ENCODE results near the gene CRYBA4.
"Not testable (repeated sequence)": the region's sequence is repeated elsewhere in the genome, so short reads cannot be mapped to it uniquely, and the experiment has no call there.

CRYBA4 gene

DNA sequence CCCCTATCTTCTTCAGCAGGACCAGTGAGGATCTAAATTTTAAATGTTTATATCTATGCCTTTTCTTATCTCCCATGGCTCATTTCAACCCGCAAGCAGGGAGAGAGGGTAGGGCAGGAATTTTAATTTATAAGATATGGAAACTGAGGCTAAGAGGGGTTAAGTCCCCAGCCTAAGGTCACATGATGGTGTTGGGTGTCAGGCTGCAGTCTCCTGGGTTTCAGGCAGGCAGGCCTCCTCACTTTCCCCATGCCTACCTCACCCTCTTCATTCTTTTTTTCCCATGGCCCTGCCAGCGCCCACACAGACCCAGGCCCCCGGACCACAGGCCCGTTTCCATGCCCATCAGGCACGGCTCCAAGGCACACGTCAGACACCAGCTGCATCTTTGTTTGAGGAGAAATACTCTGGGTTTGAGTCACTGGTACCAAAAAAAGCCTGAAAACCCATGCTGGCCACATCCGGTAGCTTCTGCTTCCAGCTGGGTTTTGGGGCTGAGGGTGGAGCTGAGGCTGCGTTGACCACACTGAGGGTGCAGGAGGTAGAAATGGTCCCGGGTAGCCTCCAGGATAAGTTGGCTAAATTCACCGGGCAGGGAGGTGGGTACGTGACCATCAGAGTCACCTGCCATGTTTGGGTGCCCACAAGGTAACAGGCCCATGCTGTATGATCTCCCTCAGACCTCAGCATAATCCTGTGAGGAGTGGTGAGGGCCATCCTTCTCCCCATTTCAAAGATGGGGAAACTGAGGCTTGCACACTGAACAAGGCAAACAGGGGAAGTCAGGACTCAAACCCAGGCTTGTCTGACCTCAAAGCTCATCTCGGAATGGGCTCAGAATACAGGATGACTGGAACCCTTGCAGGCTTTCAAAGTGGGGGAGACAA lies 11.4 kb upstream of the CRYBA4 start:
- ATAC-seq, result peak; percentile 78
- Mint-ChIP-seq H3K4me1 (peaks cover 32% of the 10 kb centered on the region), H3K27ac (peak overlapping the region; percentile 84), H3K27me3 (no peaks in the 10 kb centered on the region), H3K4me3 (peak overlapping the region; percentile 39), H3K36me3 (ENCODE audit: low read depth) (no peaks in the 10 kb centered on the region), H3K9me3 (no peaks in the 10 kb centered on the region)
- DNase-seq, result peak; percentile 61

DNA sequence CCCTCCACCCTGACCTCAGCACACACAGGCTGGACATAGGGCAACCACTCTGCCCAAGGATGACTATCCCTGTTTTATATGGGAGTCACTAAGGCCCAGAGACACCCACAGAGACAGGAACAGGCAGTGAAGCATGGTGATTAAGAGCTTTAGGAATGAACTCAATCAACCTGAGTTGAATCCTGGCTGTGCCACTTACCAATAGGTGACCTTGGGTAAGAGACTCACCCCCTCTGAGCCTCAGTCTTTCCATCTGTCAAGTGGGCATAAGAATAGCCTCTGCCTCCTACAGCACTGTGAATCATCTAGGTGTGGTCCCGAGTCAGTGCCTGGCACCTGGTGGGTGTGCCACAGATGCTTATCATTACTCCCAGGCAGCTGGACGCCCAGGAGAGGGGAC lies 10.8 kb upstream of the CRYBA4 start:
- DNase-seq, result no peak
- H3K27me3 Mint-ChIP-seq, result no peaks in the 10 kb centered on the region
- ATAC-seq, result peak; percentile 72
- H3K27ac Mint-ChIP-seq, result no peak overlapping the region
- peaks cover 32% of the 10 kb centered on the region for H3K4me1 Mint-ChIP-seq
- no peaks in the 10 kb centered on the region for H3K36me3 Mint-ChIP-seq (ENCODE audit: low read depth)
- no peak overlapping the region for H3K4me3 Mint-ChIP-seq
- H3K9me3 Mint-ChIP-seq, result no peaks in the 10 kb centered on the region

GRCh38 chr22:26612652-26613051 lies 9.1 kb upstream of the CRYBA4 start:
- peaks cover 31% of the 10 kb centered on the region for H3K4me1 Mint-ChIP-seq
- no peaks in the 10 kb centered on the region for H3K36me3 Mint-ChIP-seq (ENCODE audit: low read depth)

GRCh38 chr22:26613753-26614152 lies 8.0 kb upstream of the CRYBA4 start:
- DNase-seq; H3K27ac Mint-ChIP-seq; H3K27me3 Mint-ChIP-seq; H3K4me3 Mint-ChIP-seq; H3K9me3 Mint-ChIP-seq; H3K36me3 Mint-ChIP-seq (ENCODE audit: low read depth); ATAC-seq: not testable (repeated sequence)
- H3K4me1 Mint-ChIP-seq, result peaks cover 32% of the 10 kb centered on the region

More at GRCh38 chr22:26612652-26613051, 9.1 kb upstream of the CRYBA4 start:
- Mint-ChIP-seq H3K27me3 (no peaks in the 10 kb centered on the region), H3K4me3 (no peak overlapping the region), H3K27ac (no peak overlapping the region), H3K9me3 (no peaks in the 10 kb centered on the region)
- DNase-seq, result no peak
- no peak for ATAC-seq

DNA sequence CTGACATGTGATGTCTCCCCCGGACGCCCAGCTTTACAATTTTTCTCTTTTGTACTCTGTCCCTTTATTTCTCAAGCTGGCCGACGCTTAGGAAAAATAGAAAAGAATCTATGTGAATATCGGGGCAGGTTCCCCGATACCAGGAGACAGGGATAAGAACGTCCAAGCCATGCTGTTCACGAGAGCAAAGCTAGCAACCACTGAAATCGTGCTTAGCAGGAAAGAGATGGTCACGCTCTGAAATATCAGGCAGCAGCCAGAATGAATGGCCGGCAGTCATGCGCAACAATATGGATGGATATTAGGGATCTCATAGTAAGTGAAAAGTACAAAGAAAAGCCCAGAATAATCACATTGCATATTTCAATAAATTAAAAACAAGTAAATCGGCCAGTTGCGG lies 7.4 kb upstream of the CRYBA4 start:
- Mint-ChIP-seq H3K9me3 (no peaks in the 10 kb centered on the region), H3K27ac (no peak overlapping the region), H3K4me1 (peaks cover 28% of the 10 kb centered on the region), H3K27me3 (no peaks in the 10 kb centered on the region), H3K4me3 (no peak overlapping the region), H3K36me3 (ENCODE audit: low read depth) (no peaks in the 10 kb centered on the region)
- DNase-seq, result no peak
- ATAC-seq, result no peak

DNA sequence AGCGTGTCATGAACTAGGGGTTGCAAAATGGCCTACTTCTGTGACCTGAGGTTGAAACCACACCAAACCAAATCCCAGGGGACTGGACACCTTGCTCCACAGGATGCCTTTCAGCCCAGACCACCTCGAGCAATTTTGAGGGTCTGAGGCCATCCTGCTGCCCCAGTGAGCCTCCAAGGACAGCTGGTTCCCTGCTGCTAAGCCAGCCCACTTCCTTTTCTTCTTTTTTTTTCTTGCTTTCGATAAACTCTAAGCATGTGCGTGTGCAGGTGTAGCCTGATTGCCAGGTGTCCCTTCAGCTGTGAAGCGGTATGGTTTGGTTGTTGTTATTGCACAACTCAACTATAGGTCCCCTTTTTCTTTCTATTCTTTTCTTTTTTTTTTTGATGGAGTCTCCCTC lies 6.6 kb upstream of the CRYBA4 start:
- H3K4me1 Mint-ChIP-seq, result peaks cover 20% of the 10 kb centered on the region
- H3K4me3 Mint-ChIP-seq, result no peak overlapping the region
- ATAC-seq, result no peak
- DNase-seq, result no peak
- H3K36me3 Mint-ChIP-seq (ENCODE audit: low read depth), result no peaks in the 10 kb centered on the region
- H3K27me3 Mint-ChIP-seq, result no peaks in the 10 kb centered on the region
- H3K9me3 Mint-ChIP-seq, result no peaks in the 10 kb centered on the region
- H3K27ac Mint-ChIP-seq, result no peak overlapping the region

DNA sequence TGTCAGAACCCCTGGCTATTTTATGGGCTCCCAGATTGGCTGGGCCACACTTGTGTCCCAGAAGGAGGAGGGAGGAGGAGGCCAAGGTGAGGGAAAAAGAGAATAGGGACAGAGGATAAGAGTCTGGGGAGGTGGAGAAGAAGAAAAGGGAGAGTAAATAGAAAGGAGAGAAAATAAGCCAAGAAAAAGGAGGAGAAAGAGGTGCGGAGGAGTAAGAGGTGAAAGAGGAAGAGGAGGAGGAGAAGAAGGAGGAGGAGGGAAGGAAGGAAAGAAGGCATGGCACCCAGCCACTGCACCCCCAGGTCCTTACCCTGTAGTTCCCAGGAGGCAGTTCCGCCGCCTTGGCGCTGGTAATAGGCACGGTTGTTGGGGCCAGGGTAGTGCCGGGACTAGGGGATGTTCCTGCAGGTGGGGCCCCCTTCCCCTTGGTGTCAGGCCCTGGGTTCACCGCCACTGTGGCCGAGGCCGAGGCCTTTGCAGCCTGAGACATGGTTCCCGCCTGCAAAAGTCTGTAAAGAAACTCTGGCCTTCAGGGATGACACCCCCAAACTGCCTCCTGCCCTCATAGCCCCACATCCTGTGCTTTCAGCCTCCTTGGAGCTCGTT lies 5.8 kb upstream of the CRYBA4 start:
- no peaks in the 10 kb centered on the region for H3K27me3 Mint-ChIP-seq
- DNase-seq (no peak), ATAC-seq (no peak)

GRCh38 chr22:26616650-26617049 lies 5.1 kb upstream of the CRYBA4 start:
- peaks cover 9% of the 10 kb centered on the region for H3K4me1 Mint-ChIP-seq
- H3K36me3 Mint-ChIP-seq (ENCODE audit: low read depth), result no peaks in the 10 kb centered on the region
- DNase-seq, result no peak
- ATAC-seq, result no peak
- no peak overlapping the region for H3K27ac Mint-ChIP-seq
- no peaks in the 10 kb centered on the region for H3K27me3 Mint-ChIP-seq
- no peaks in the 10 kb centered on the region for H3K9me3 Mint-ChIP-seq
- no peak overlapping the region for H3K4me3 Mint-ChIP-seq

More for the DNA sequence above, 5.8 kb upstream of the CRYBA4 start:
- Mint-ChIP-seq H3K27ac (no peak overlapping the region), H3K9me3 (no peaks in the 10 kb centered on the region), H3K4me1 (peaks cover 12% of the 10 kb centered on the region), H3K36me3 (ENCODE audit: low read depth) (no peaks in the 10 kb centered on the region), H3K4me3 (no peak overlapping the region)

GRCh38 chr22:26617271-26618199 lies 4.2 kb upstream of the CRYBA4 start, which contains the start of gene CRYBB1:
Gene CRYBB1 (minus strand): TSS chr22:26618027. CDS start chr22:26616319, 1,708 bp downstream.
- H3K4me1 Mint-ChIP-seq, result peaks cover 9% of the 10 kb centered on the region
- H3K27ac Mint-ChIP-seq, result no peak within 1 kb of the TSS

GRCh38 chr22:26618455-26618854 lies 3.3 kb upstream of the CRYBA4 start:
- H3K36me3 Mint-ChIP-seq (ENCODE audit: low read depth), result no peaks in the 10 kb centered on the region
- H3K9me3 Mint-ChIP-seq, result no peaks in the 10 kb centered on the region
- DNase-seq (no peak), ATAC-seq (no peak)
- no peak overlapping the region for H3K4me3 Mint-ChIP-seq
- no peaks in the 10 kb centered on the region for H3K27me3 Mint-ChIP-seq
- no peak overlapping the region for H3K27ac Mint-ChIP-seq
- H3K4me1 Mint-ChIP-seq, result peaks cover 9% of the 10 kb centered on the region

More at GRCh38 chr22:26617271-26618199, 4.2 kb upstream of the CRYBA4 start, which contains the start of gene CRYBB1:
- ATAC-seq, result no peak
- DNase-seq, result no peak
- Mint-ChIP-seq H3K36me3 (ENCODE audit: low read depth) (no peaks in the 10 kb centered on the region), H3K4me3 (no peak within 1 kb of the TSS), H3K27me3 (no peaks in the 10 kb centered on the region), H3K9me3 (no peaks in the 10 kb centered on the region)

DNA sequence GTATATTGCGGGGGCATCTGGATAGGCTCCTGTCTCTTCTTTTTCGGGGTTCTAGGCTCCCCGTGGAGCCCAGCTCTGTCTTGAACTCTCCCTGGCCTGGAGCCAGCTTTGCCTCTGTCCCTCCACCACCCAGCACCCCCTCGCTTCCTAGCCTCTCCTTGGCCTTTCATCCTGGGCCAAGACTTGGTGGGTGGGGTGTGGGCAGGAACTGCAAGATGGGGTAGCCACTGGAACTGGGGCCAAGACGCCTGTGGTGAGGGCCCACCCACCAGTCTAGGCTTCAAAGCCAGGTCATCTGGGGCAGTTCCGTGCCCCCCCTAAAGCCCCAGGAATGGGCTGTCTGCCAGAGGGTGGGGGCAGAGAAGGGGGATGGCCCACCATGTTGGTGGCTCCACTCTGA lies 2.3 kb upstream of the CRYBA4 start:
- Mint-ChIP-seq H3K36me3 (ENCODE audit: low read depth) (no peaks in the 10 kb centered on the region), H3K9me3 (no peaks in the 10 kb centered on the region), H3K27ac (no peak overlapping the region), H3K4me1 (peaks cover 9% of the 10 kb centered on the region), H3K27me3 (no peaks in the 10 kb centered on the region), H3K4me3 (no peak overlapping the region)
- ATAC-seq, result no peak
- no peak for DNase-seq

- no peaks in the 10 kb centered on the region for H3K36me3 Mint-ChIP-seq (ENCODE audit: low read depth)
- H3K27ac Mint-ChIP-seq, result no peak overlapping the region
Measured at GRCh38 chr22:26620197-26620596, 1.6 kb upstream of the CRYBA4 start.

DNA sequence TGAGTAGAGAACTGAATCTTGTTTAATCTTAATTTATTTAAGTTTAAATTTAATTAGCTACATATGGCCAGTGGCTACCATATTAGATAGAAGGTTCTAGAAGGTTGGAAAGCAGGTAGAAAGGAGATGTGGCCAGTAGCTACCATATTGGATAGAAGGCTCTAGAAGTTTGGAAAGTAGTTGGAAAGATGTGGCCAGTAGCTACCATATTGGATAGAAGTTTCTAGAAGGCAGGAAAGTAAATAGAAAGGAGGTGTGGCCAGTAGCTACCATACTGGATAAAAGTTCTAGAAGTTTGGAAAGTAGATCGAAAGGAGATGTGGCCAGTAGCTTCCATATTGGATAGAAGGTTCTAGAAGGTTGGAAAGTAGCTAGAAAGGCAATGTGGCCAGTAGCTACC lies 2.2 kb downstream of the CRYBA4 start:
- no peak overlapping the region for H3K27ac Mint-ChIP-seq

More at GRCh38 chr22:26620197-26620596, 1.6 kb upstream of the CRYBA4 start:
- Mint-ChIP-seq H3K9me3 (no peaks in the 10 kb centered on the region), H3K4me1 (peaks cover 6% of the 10 kb centered on the region), H3K4me3 (no peak overlapping the region), H3K27me3 (no peaks in the 10 kb centered on the region)
- DNase-seq (no peak), ATAC-seq (no peak)

GRCh38 chr22:26624803-26625202 lies 3.0 kb downstream of the CRYBA4 start:
- H3K9me3 Mint-ChIP-seq, result no peaks in the 10 kb centered on the region

More for the DNA sequence above, 2.2 kb downstream of the CRYBA4 start:
- Mint-ChIP-seq H3K4me3 (no peak overlapping the region), H3K4me1 (peaks cover 5% of the 10 kb centered on the region), H3K36me3 (ENCODE audit: low read depth) (no peaks in the 10 kb centered on the region), H3K27me3 (no peaks in the 10 kb centered on the region), H3K9me3 (no peaks in the 10 kb centered on the region)
- DNase-seq (no peak), ATAC-seq (no peak)

More at GRCh38 chr22:26624803-26625202, 3.0 kb downstream of the CRYBA4 start:
- no peak overlapping the region for H3K4me3 Mint-ChIP-seq
- DNase-seq (no peak), ATAC-seq (no peak)
- H3K4me1 Mint-ChIP-seq, result peaks cover 5% of the 10 kb centered on the region
- no peak overlapping the region for H3K27ac Mint-ChIP-seq
- H3K36me3 Mint-ChIP-seq (ENCODE audit: low read depth), result no peaks in the 10 kb centered on the region
- H3K27me3 Mint-ChIP-seq, result no peaks in the 10 kb centered on the region
